ENCODE measurements around the gene MELTF.

MELTF gene

GRCh38 chr3:197008436-197009209 lies 21.0 kb downstream of the MELTF start:
- no peak for DNase-seq

GRCh38 chr3:197007953-197008352 lies 21.7 kb downstream of the MELTF start:
- DNase-seq = no peak

- no peak for DNase-seq
These were observed 22.2 kb downstream of the MELTF start for GRCh38 chr3:197007296-197007940.

GRCh38 chr3:197006860-197007259 lies 22.8 kb downstream of the MELTF start:
- no peak for DNase-seq

- no peak for DNase-seq
These were observed 23.2 kb downstream of the MELTF start for GRCh38 chr3:197006446-197006845.

- DNase-seq = no peak
These were observed 25.9 kb downstream of the MELTF start for GRCh38 chr3:197003461-197004385.

- no peak for DNase-seq
These were observed 26.7 kb downstream of the MELTF start for GRCh38 chr3:197002701-197003454.

GRCh38 chr3:197001972-197002700 lies 27.5 kb downstream of the MELTF start:
- no peak for DNase-seq

- no peak for DNase-seq
These were observed 28.3 kb downstream of the MELTF start for GRCh38 chr3:197001106-197001971.

- DNase-seq = no peak
These were observed 29.4 kb downstream of the MELTF start for GRCh38 chr3:197000211-197000610.

GRCh38 chr3:196998966-196999760 lies 30.5 kb downstream of the MELTF start:
- DNase-seq = no peak

GRCh38 chr3:196997311-196997710 lies 32.3 kb downstream of the MELTF start:
- DNase-seq = no peak

- no peak for DNase-seq
These were observed 33.0 kb downstream of the MELTF start for GRCh38 chr3:196996454-196997265.

GRCh38 chr3:196995646-196996355 lies 33.8 kb downstream of the MELTF start:
- DNase-seq = peak; percentile 88

GRCh38 chr3:196995027-196995426 lies 34.6 kb downstream of the MELTF start:
- no peak for DNase-seq

GRCh38 chr3:196994056-196994455 lies 35.6 kb downstream of the MELTF start:
- DNase-seq = no peak

GRCh38 chr3:196992461-196993065 lies 37.1 kb downstream of the MELTF start:
- DNase-seq = no peak

Measured in NCI-H524 treated with DMSO at 0.1 percent for 48 hours (cell line).